Measurements from ENCODE around the gene CAPN6. TPM values are rescaled to one million over a fixed set of nuclear protein-coding genes. Genes with fewer than 3 reads are reported as not detected.

Gene CAPN6
- total and polyA plus RNA-seq, 2 donors (not counting 3 experiments of a cell fraction or from before 2014, with no cell fraction given), result not detected

DNA sequence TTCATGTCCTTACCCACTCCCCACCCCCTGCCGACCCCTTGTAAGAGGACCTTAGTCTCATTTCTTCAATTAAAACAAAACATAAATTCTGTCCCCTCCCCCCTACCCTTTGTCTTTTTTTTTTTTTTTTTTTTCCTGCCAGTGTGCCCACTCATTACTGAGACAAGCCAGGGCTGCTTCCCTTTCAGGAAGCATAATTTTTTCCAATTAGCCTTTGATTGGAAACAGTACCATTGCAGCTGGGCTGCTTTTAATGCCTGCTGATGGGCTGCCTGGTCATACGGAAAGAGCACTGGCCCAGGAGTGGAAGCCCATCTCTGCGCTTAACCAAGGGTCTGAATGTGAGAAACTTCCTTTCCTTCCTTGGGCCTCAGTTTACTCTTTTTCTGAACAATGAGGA is 18.6 kb upstream of the CAPN6 start:
- dilution Hi-C loops (cut with MboI; ENCODE audit: extremely low pct_ligation_motif_present, low sequenced_read_pairs) (no loop called here), intact Hi-C loops (cut with micrococcal nuclease) (no loop called here)
- TF ChIP-seq GATA2 (IDR thresholded peaks at IDR 0.05; ENCODE audit: insufficient read depth, insufficient read length, low read depth, low read length) (no peak), MYC (IDR thresholded peaks at IDR 0.05; ENCODE audit: low read depth, low read length) (no peak), JUN (IDR thresholded peaks at IDR 0.05; ENCODE audit: borderline replicate concordance, insufficient read depth, insufficient read length, low read depth) (no peak), POLR2A (IDR thresholded peaks at IDR 0.05; ENCODE audit: low read depth, low read length) (no peak), CTCF (IDR thresholded peaks at IDR 0.05; ENCODE audit: extremely low read depth in 1 of 2, insufficient read depth in 1 of 2, low read depth in 1 of 2, low read length in 2 of 2) (no peak), POLR2AphosphoS5 (IDR thresholded peaks at IDR 0.05; ENCODE audit: insufficient read depth, low read depth, low read length) (no peak), EZH2 (IDR thresholded peaks at IDR 0.05; ENCODE audit: borderline replicate concordance, low read depth, low read length, severe bottlenecking) (no peak), FOS (IDR thresholded peaks at IDR 0.05; ENCODE audit: borderline replicate concordance, insufficient read depth, low read length) (no peak)
- TF ChIP-seq, protein P1, sequence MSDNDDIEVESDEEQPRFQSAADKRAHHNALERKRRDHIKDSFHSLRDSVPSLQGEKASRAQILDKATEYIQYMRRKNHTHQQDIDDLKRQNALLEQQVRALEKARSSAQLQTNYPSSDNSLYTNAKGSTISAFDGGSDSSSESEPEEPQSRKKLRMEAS (IDR thresholded peaks at IDR 0.05; ENCODE audit: insufficient read depth, insufficient read length), result no peak
- H3K36me3 ChIP-seq (ENCODE audit: control insufficient read depth in 2 of 2, extremely low read depth in 1 of 2, insufficient read depth in 2 of 2, low read length in 2 of 2), result no peaks in the 10 kb centered on the region
- H3K9me1 ChIP-seq (replicated peaks; ENCODE audit: control insufficient read depth, extremely low read depth, insufficient read depth, low read length), result no peaks in the 10 kb centered on the region
- FAIRE-seq (no peak), DNase-seq (ENCODE audit: low read depth, low spot score) (no peak)
- POLR2A ChIA-PET, result no interaction called here
- no peaks in the 10 kb centered on the region for H3K9me3 ChIP-seq (replicated peaks; ENCODE audit: control insufficient read depth, insufficient read depth, low read length)
- H3K27me3 ChIP-seq (ENCODE audit: control insufficient read depth in 2 of 2, insufficient read depth in 2 of 2, low read length in 2 of 2), result no peaks in the 10 kb centered on the region
- H3K79me2 ChIP-seq (ENCODE audit: control insufficient read depth, insufficient read depth, low read length), result no peaks in the 10 kb centered on the region
- no peak overlapping the region for H3K4me2 ChIP-seq (ENCODE audit: insufficient read depth, low read length)
- CTCF ChIA-PET, result no interaction called here
- BruUV-seq (replicated peaks), result no TSS peak
- H3K4me3 ChIP-seq (replicated peaks in 1 of 3; ENCODE audit: insufficient read depth in 1 of 3, low read depth in 1 of 3, low read length in 3 of 3), result no peak overlapping the region
- H3K27ac ChIP-seq (ENCODE audit: insufficient read depth, low read depth, low read length), result no peak overlapping the region
- no peaks in the 10 kb centered on the region for H4K20me1 ChIP-seq (replicated peaks; ENCODE audit: control insufficient read depth, extremely low read depth, insufficient read depth, low read length)
- H3K9ac ChIP-seq (replicated peaks; ENCODE audit: extremely low read depth, insufficient read depth, low read length), result no peak overlapping the region
- no peak overlapping the region for H2AFZ ChIP-seq (ENCODE audit: low read depth, low read length)
- H3K4me1 ChIP-seq (ENCODE audit: control insufficient read depth, extremely low read depth, insufficient read depth, low read length), result no peaks in the 10 kb centered on the region

Data from endothelial cell of umbilical vein (primary cell).